ENCODE results near the gene SPPL2A. TPM values are rescaled to one million over a fixed set of nuclear protein-coding genes. Genes with fewer than 3 reads are reported as not detected.

Gene SPPL2A
- total and polyA plus RNA-seq, 9 of the 15 experiments (the other 6 are each of a cell fraction or from before 2014, with no cell fraction given) = 9.8 to 66.1 (median 38.0) TPM

GRCh38 chr15:50676799-50677483, 88.6 kb downstream of the SPPL2A start (continued):
- TF ChIP-seq CBX5 (IDR thresholded peaks at IDR 0.05; ENCODE audit: borderline replicate concordance, low read depth) (no peak), ARID3A (IDR thresholded peaks at IDR 0.05; ENCODE audit: borderline replicate concordance, low read depth, low read length) (0 out of 2 replicates have a peak, but pooled peaks have one; percentile 50), NR1H2 (CRISPR knock-in tag; IDR thresholded peaks at IDR 0.05) (no peak), ZNF318 (IDR thresholded peaks at IDR 0.05; ENCODE audit: borderline replicate concordance in 1 of 2, low read depth in 1 of 2) (no peak), MTA1 (IDR thresholded peaks at IDR 0.05; ENCODE audit: borderline replicate concordance) (peak; percentile 50; the same call in 1 of the 2 replicates), CTCFL (IDR thresholded peaks at IDR 0.05; ENCODE audit: borderline replicate concordance, insufficient read depth, low read depth, low read length, poor library complexity, severe bottlenecking) (no peak), KLF1 (tag; IDR thresholded peaks at IDR 0.05) (peak; percentile 84), FOXJ3 (CRISPR knock-in tag; IDR thresholded peaks at IDR 0.05) (no peak), PKNOX1 (IDR thresholded peaks at IDR 0.05) (peak; percentile 76), EP400 (IDR thresholded peaks at IDR 0.05) (0 out of 2 replicates have a peak, but pooled peaks have one; percentile 17), PREB (CRISPR knock-in tag; IDR thresholded peaks at IDR 0.05) (no peak), EP300 (IDR thresholded peaks at IDR 0.05; ENCODE audit: low read length) (peak; percentile 39)
